Mesenchymal stem cell (in vitro differentiated cells and primary cell): Measurements from ENCODE around the gene TTC38.

Experiments used
- DNase-seq: peaks from one replicate; pipeline ENCODE4 v3.0.0-alpha.2; 2013
- H2AFZ ChIP-seq: one replicate; pipeline ENCODE4 v1.6.1; 2013; ENCODE audit warnings: low read depth, mild to moderate bottlenecking, control low read depth, inconsistent platforms, low read length, moderate library complexity
- H2AK5ac ChIP-seq: 2 replicates; pipeline ENCODE4 v1.6.1; 2013; ENCODE audit warnings: low read length, moderate library complexity, mild to moderate bottlenecking, inconsistent platforms; ENCODE audit not compliant: severe bottlenecking
- H2BK120ac ChIP-seq: one replicate; pipeline ENCODE4 v1.6.1; 2013; ENCODE audit warnings: low read depth, mild to moderate bottlenecking, inconsistent platforms, low read length, moderate library complexity
- H2BK12ac ChIP-seq, 2 experiments: one replicate each; pipeline ENCODE4 v1.6.1; 2013; ENCODE audit warnings: inconsistent platforms in 2 of 2, low read length in 2 of 2, mild to moderate bottlenecking in 2 of 2, moderate library complexity in 2 of 2, control low read depth in 1 of 2
- H2BK15ac ChIP-seq: one replicate; pipeline ENCODE4 v1.6.1; 2013; ENCODE audit warnings: mild to moderate bottlenecking, low read depth, inconsistent platforms; ENCODE audit not compliant: poor library complexity, severe bottlenecking
- H2BK5ac ChIP-seq: 2 replicates; pipeline ENCODE4 v1.6.1; 2013; ENCODE audit warnings: low read depth, mild to moderate bottlenecking, low read length, control low read depth, inconsistent platforms; ENCODE audit not compliant: poor library complexity, severe bottlenecking
- H3K14ac ChIP-seq, 2 experiments: one replicate each; pipeline ENCODE4 v1.6.1; 2013; ENCODE audit warnings: inconsistent platforms in 2 of 2, low read length in 2 of 2, control low read depth in 1 of 2, mild to moderate bottlenecking in 1 of 2, moderate library complexity in 1 of 2
- H3K18ac ChIP-seq, 2 experiments: one replicate each; pipeline ENCODE4 v1.6.1; 2013; ENCODE audit warnings: inconsistent platforms in 2 of 2, low read length in 2 of 2, control low read depth in 1 of 2, low read depth in 1 of 2, mild to moderate bottlenecking in 1 of 2
- H3K23ac ChIP-seq, 2 experiments: one replicate each; pipeline ENCODE4 v1.6.1; 2013; ENCODE audit warnings: inconsistent platforms in 2 of 2, low read length in 2 of 2, mild to moderate bottlenecking in 2 of 2, moderate library complexity in 2 of 2, control low read depth in 1 of 2
- H3K27ac ChIP-seq: 2 replicates; pipeline ENCODE4 v1.5.1; 2013; ENCODE audit warnings: mild to moderate bottlenecking, moderate library complexity, low read length, control low read depth, inconsistent platforms; ENCODE audit not compliant: poor library complexity, severe bottlenecking
- H3K27me3 ChIP-seq, 2 experiments: 2 replicates each; pipeline versions ENCODE4 v1.6.1 to v1.7.0; 2013; ENCODE audit warnings: low read length in 2 of 2, mild to moderate bottlenecking in 2 of 2, moderate library complexity in 2 of 2, control low read depth in 1 of 2, inconsistent platforms in 1 of 2; ENCODE audit not compliant: control insufficient read depth in 1 of 2, insufficient read depth in 1 of 2
- H3K36me3 ChIP-seq, 2 experiments: 2 replicates each; pipeline versions ENCODE4 v1.6.1 to v1.7.0; 2013; ENCODE audit warnings: low read length in 2 of 2, control low read depth in 1 of 2, inconsistent platforms in 1 of 2, low read depth in 1 of 2, mild to moderate bottlenecking in 1 of 2; ENCODE audit not compliant: insufficient read depth in 2 of 2, control insufficient read depth in 1 of 2
- H3K4ac ChIP-seq, 2 experiments: one replicate each; pipeline ENCODE4 v1.6.1; 2013; ENCODE audit warnings: inconsistent platforms in 2 of 2, low read length in 2 of 2, mild to moderate bottlenecking in 2 of 2, moderate library complexity in 2 of 2, control low read depth in 1 of 2, low read depth in 1 of 2
- H3K4me1 ChIP-seq: 2 replicates; pipeline ENCODE4 v1.6.1; 2013; ENCODE audit warnings: low read depth, low read length, control low read depth; ENCODE audit not compliant: control insufficient read depth, insufficient read depth
- H3K4me2 ChIP-seq: 2 replicates; pipeline ENCODE4 v1.6.1; 2013; ENCODE audit warnings: low read length, mild to moderate bottlenecking, inconsistent platforms; ENCODE audit not compliant: poor library complexity, severe bottlenecking
- H3K4me3 ChIP-seq, 2 experiments: 2 replicates each; pipeline versions ENCODE4 v1.5.1 to v1.7.0; 2013; ENCODE audit warnings: low read length in 2 of 2, mild to moderate bottlenecking in 2 of 2, control low read depth in 1 of 2, low read depth in 1 of 2; ENCODE audit not compliant: insufficient read depth in 1 of 2
- H3K79me1 ChIP-seq: replicated peaks from 2 replicates; pipeline ENCODE4 v1.6.1; 2013; ENCODE audit warnings: mild to moderate bottlenecking, control low read depth, low read length, inconsistent platforms; ENCODE audit not compliant: poor library complexity, severe bottlenecking
- H3K9ac ChIP-seq: 2 replicates; pipeline ENCODE4 v1.7.0; 2013; ENCODE audit warnings: mild to moderate bottlenecking, low read length, moderate library complexity
- H3K9me3 ChIP-seq: 2 replicates; pipeline ENCODE4 v1.7.0; 2013; ENCODE audit warnings: mild to moderate bottlenecking, low read length; ENCODE audit not compliant: control insufficient read depth
- H4K8ac ChIP-seq: one replicate; pipeline ENCODE4 v1.6.1; 2013; ENCODE audit warnings: inconsistent platforms, mild to moderate bottlenecking, low read length, moderate library complexity
- H4K91ac ChIP-seq: one replicate; pipeline ENCODE4 v1.6.1; 2013; ENCODE audit warnings: mild to moderate bottlenecking, low read length, inconsistent platforms
- WGBS: methylation state at CpG from one replicate; pipeline ENCODE4 v1.1.7; 2013; ENCODE audit warnings: mixed read lengths; 5-methylcytosine and 5-hydroxymethylcytosine counted together

Gene TTC38

DNA sequence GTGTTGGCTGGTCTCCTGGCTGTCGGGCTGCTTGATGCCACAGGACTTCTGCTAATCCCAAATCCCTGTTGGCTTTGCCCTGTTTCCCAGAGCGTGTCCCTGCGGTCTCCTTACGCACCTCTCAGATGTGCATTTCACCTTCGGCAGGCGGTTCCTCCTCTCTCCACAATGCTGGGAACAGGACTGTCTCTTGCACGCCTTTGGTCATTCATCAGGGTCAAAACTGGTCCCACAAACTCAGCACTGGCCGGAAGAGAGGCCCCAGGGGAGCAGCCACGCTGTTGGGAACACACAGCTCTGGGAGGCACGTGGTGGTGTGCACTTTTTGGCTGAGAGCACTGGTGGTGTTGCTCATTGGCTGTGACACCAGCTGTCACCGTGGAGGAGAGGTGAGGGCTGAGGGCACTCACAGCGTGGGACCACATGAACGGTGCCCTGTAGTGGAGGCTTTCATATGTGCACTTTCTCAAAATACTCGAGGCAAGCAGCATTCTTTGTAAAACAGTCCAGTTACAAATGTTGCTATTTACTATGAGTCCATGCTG, 52.4 kb downstream of the TTC38 start:
- Histone ChIP-seq H2AFZ (no peak overlapping the region), H2BK120ac (no peak overlapping the region), H3K79me1 (peaks cover 52% of the 10 kb centered on the region)

DNA sequence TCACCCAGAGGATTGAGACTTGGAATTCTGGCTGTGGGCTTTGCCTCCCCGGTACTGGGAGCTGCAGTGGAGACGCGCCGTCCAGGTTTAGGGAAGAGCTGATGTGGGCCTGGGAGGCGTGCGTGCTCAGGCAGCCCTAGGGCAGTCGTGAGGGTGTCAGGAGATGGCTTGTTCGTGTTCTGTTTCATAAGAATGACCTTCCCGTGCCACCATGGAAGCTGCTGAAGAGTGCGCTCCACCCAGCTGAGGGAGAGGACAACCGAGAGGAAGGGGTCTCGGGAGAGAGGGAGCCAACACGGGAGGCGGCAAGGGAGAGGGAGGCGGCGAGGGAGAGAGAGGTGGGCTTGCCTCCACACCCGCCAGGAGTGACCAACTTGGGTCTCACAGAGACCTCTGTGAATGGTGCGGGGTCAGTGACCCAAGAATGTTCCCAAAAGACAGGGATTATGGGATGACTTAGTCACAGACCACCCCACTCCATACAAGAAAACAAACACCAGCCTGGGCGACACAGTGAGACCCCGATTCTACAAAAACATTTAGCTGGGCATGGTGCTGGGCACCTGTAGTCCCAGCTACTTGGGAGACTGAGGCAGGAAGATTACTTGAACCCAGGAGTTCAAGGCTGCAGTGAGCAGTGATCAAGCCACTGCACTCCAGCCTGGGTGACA, 53.0 kb downstream of the TTC38 start:
- Histone ChIP-seq H2AFZ (no peak overlapping the region), H3K14ac (no peak overlapping the region), H4K91ac (no peak overlapping the region), H3K36me3 (peaks cover 8 to 40% of the 10 kb centered on the region in 2 experiments), H3K27ac (no peak overlapping the region), H3K4ac (no peak overlapping the region), H3K4me3 (peak overlapping the region in 1 of 2 experiments; percentile 9), H3K4me2 (no peak overlapping the region), H3K18ac (no peak overlapping the region), H2BK12ac (no peak overlapping the region), H3K9ac (no peak overlapping the region), H4K8ac (no peak overlapping the region), H3K79me1 (peaks cover 55% of the 10 kb centered on the region), H3K9me3 (no peaks in the 10 kb centered on the region), H3K23ac (no peak overlapping the region), H2BK5ac (no peak overlapping the region), H2AK5ac (no peak overlapping the region), H3K4me1 (no peaks in the 10 kb centered on the region), H2BK15ac (no peak overlapping the region), H2BK120ac (no peak overlapping the region), H3K27me3 (no peaks in the 10 kb centered on the region)
- 98% methylated on average over 15 of the region's 20 CpGs for WGBS
- no peak for DNase-seq

More for the DNA sequence above, 52.4 kb downstream of the TTC38 start:
- H3K27me3 ChIP-seq = no peaks in the 10 kb centered on the region
- H3K18ac ChIP-seq = no peak overlapping the region
- H2BK15ac ChIP-seq = no peak overlapping the region
- no peaks in the 10 kb centered on the region for H3K4me1 ChIP-seq
- H2AK5ac ChIP-seq = no peak overlapping the region
- DNase-seq = no peak
- H3K4ac ChIP-seq = no peak overlapping the region
- no peak overlapping the region for H2BK5ac ChIP-seq
- 98% methylated on average over 14 of the region's 14 CpGs for WGBS
- H4K91ac ChIP-seq = no peak overlapping the region
- H3K36me3 ChIP-seq = peaks cover 8 to 36% of the 10 kb centered on the region in 2 experiments
- H4K8ac ChIP-seq = no peak overlapping the region
- H3K4me2 ChIP-seq = no peak overlapping the region
- no peak overlapping the region for H3K27ac ChIP-seq
- no peak overlapping the region for H2BK12ac ChIP-seq
- no peak overlapping the region for H3K23ac ChIP-seq
- H3K14ac ChIP-seq = no peak overlapping the region
- no peaks in the 10 kb centered on the region for H3K9me3 ChIP-seq
- no peak overlapping the region for H3K4me3 ChIP-seq
- H3K9ac ChIP-seq = no peak overlapping the region

DNA sequence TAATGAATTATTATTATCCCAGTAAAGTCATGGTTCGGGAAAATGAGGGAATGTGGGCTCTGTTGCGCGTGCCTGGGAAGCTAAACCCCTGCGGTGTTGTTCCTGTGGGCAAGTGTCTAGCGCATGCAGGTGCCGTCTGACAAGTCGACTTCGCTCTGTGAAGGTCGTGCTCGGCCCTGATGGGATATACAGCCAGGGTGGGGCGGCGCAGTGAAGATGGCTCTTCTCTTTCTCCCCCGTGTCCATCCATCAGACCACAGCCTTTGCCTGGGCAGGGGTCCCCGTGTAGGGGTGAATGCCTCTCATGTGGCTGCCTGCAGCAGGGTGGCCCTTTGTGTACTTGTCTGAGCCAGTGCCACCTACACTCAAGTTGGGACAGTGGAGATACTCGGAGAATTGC, 54.9 kb downstream of the TTC38 start:
- H2AFZ ChIP-seq = no peak overlapping the region
- no peaks in the 10 kb centered on the region for H3K4me1 ChIP-seq
- H2BK120ac ChIP-seq = no peak overlapping the region
- no peak overlapping the region for H3K18ac ChIP-seq
- H3K4ac ChIP-seq = no peak overlapping the region
- no peak overlapping the region for H3K9ac ChIP-seq
- H2BK15ac ChIP-seq = no peak overlapping the region
- no peaks in the 10 kb centered on the region for H3K27me3 ChIP-seq
- no peak overlapping the region for H3K14ac ChIP-seq
- peaks cover 8 to 44% of the 10 kb centered on the region in 2 experiments for H3K36me3 ChIP-seq
- H2BK12ac ChIP-seq = no peak overlapping the region
- WGBS = 99% methylated on average over 15 of the region's 15 CpGs
- H2AK5ac ChIP-seq = no peak overlapping the region
- no peak overlapping the region for H3K23ac ChIP-seq
- H4K8ac ChIP-seq = no peak overlapping the region
- no peak overlapping the region for H2BK5ac ChIP-seq
- DNase-seq = no peak
- peaks cover 48% of the 10 kb centered on the region for H3K79me1 ChIP-seq
- no peak overlapping the region for H3K27ac ChIP-seq
- H3K9me3 ChIP-seq = no peaks in the 10 kb centered on the region
- no peak overlapping the region for H4K91ac ChIP-seq
- H3K4me2 ChIP-seq = no peak overlapping the region
- no peak overlapping the region for H3K4me3 ChIP-seq

DNA sequence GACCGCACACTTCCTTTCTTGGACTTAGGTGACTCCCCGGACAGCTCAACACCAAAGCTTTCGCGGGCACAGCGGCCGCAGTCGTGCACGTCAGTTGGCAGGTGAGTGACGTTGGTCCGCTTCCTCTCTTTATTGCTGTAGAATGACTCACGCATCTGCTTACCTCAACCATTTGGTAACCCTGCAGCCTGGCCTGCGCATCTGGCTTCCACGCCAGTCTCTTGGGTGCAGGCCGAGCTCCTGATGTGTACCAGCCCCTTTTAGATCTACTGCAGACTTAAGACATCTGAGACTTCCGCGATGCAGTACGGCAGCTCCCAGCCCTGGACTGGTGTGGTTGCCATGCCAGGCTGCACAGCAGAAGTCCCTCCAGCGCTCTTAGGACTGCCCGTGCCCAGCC, 55.4 kb downstream of the TTC38 start:
- Histone ChIP-seq H3K14ac (no peak overlapping the region), H3K23ac (no peak overlapping the region), H3K9me3 (no peaks in the 10 kb centered on the region), H2AFZ (no peak overlapping the region), H2BK5ac (no peak overlapping the region), H3K9ac (no peak overlapping the region), H3K18ac (no peak overlapping the region), H2BK15ac (no peak overlapping the region), H3K4me3 (no peak overlapping the region), H3K79me1 (peaks cover 46% of the 10 kb centered on the region), H2BK120ac (no peak overlapping the region), H2AK5ac (no peak overlapping the region), H3K4me2 (no peak overlapping the region), H3K36me3 (peaks cover 5 to 44% of the 10 kb centered on the region in 2 experiments), H4K8ac (no peak overlapping the region), H3K4ac (no peak overlapping the region), H2BK12ac (no peak overlapping the region), H3K4me1 (no peaks in the 10 kb centered on the region), H3K27ac (no peak overlapping the region), H4K91ac (no peak overlapping the region), H3K27me3 (no peaks in the 10 kb centered on the region)
- 98% methylated on average over 19 of the region's 19 CpGs for WGBS
- DNase-seq = no peak
